Endothelial cell of umbilical vein (primary cell): ENCODE data around the gene ESRRB. TPM values are rescaled to one million over a fixed set of nuclear protein-coding genes. Genes with fewer than 3 reads are reported as not detected.
A peak's percentile ranks its signal among the peaks of the same experiment; 100 is the strongest.

ENCODE experiments used
- BruUV-seq: library from RNA; stranded (reverse); fragments of 400-500 nt; replicated peaks from 2 replicates; lab custom pipeline; 2021; lab: Mats Ljungman, UMichigan
- CTCF ChIA-PET: fragments of 300-600, 350-600 bp; sonication (Branson Sonifier 250); formaldehyde crosslinking; loops from one replicate; lab custom pipeline; 2021; ENCODE audit warnings: antibody characterized with exemption, inconsistent platforms; lab: Charles Lee
- POLR2A ChIA-PET: fragments of 300-600, 350-600 bp; sonication (Branson Sonifier 250); formaldehyde crosslinking; loops from one replicate; lab custom pipeline; 2021; ENCODE audit warnings: antibody characterized with exemption, inconsistent platforms; lab: Charles Lee
- DNase-seq: peaks from one replicate; pipeline ENCODE4 v3.0.0-alpha.2; 2011; ENCODE audit warnings: low read depth, low spot score
- FAIRE-seq: peaks from 2 replicates; lab custom pipeline; 2011; peaks lifted over from hg19 to GRCh38; lab: Jason Lieb, UNC
- H2AFZ ChIP-seq: 2 replicates; pipeline ENCODE4 v1.6.0; 2012; ENCODE audit warnings: low read depth, low read length, control low read depth, inconsistent platforms
- H3K27ac ChIP-seq: 2 replicates; pipeline ENCODE4 v1.5.1; 2011; ENCODE audit warnings: low read depth, mild to moderate bottlenecking, control low read depth, low read length, moderate library complexity; ENCODE audit not compliant: insufficient read depth
- H3K27me3 ChIP-seq, 2 experiments: 2 replicates each; pipeline versions ENCODE4 v1.6.0 to v1.6.1; 2011; ENCODE audit warnings: low read length in 2 of 2, mixed read lengths in 1 of 2; ENCODE audit not compliant: control insufficient read depth in 2 of 2, insufficient read depth in 2 of 2
- H3K36me3 ChIP-seq, 2 experiments: 2 replicates in 1 of 2; 3 replicates in 1 of 2; pipeline ENCODE4 v1.5.1; 2011; ENCODE audit warnings: low read length in 2 of 2, mild to moderate bottlenecking in 1 of 2, moderate library complexity in 1 of 2; ENCODE audit not compliant: control insufficient read depth in 2 of 2, insufficient read depth in 2 of 2; ENCODE audit errors: extremely low read depth in 1 of 2
- H3K4me1 ChIP-seq: 3 replicates; pipeline ENCODE4 v1.5.1; 2011; ENCODE audit warnings: mild to moderate bottlenecking, low read length; ENCODE audit not compliant: control insufficient read depth, insufficient read depth; ENCODE audit errors: extremely low read depth
- H3K4me2 ChIP-seq: 2 replicates; pipeline ENCODE4 v1.6.1; 2011; ENCODE audit warnings: low read length, control low read depth, mixed read lengths; ENCODE audit not compliant: insufficient read depth
- H3K4me3 ChIP-seq, 3 experiments: fragments of 200-600 bp in 1 of 3; sonication (generic), shearing (Covaris generic) in 1 of 3; replicated peaks in 1 of 3; 2 replicates each; pipeline ENCODE4 v1.5.1; 2011 to 2016; ENCODE audit warnings: control low read depth in 3 of 3, low read length in 3 of 3, mild to moderate bottlenecking in 2 of 3, inconsistent platforms in 1 of 3, low read depth in 1 of 3, moderate library complexity in 1 of 3; ENCODE audit not compliant: insufficient read depth in 1 of 3
- H3K79me2 ChIP-seq: 2 replicates; pipeline ENCODE4 v1.6.0; 2012; ENCODE audit warnings: low read length, inconsistent platforms; ENCODE audit not compliant: control insufficient read depth, insufficient read depth
- H3K9ac ChIP-seq: replicated peaks from 2 replicates; pipeline ENCODE3; 2011; ENCODE audit warnings: low read length, control low read depth; ENCODE audit not compliant: insufficient read depth; ENCODE audit errors: extremely low read depth
- H3K9me1 ChIP-seq: replicated peaks from 3 replicates; pipeline ENCODE4 v1.6.0; 2011; ENCODE audit warnings: mild to moderate bottlenecking, low read length; ENCODE audit not compliant: control insufficient read depth, insufficient read depth; ENCODE audit errors: extremely low read depth
- H3K9me3 ChIP-seq: replicated peaks from 2 replicates; pipeline ENCODE4 v1.5.1; 2012; ENCODE audit warnings: low read length, inconsistent platforms; ENCODE audit not compliant: control insufficient read depth, insufficient read depth
- H4K20me1 ChIP-seq: replicated peaks from 2 replicates; pipeline ENCODE3; 2011; ENCODE audit warnings: mild to moderate bottlenecking, low read length; ENCODE audit not compliant: control insufficient read depth, insufficient read depth; ENCODE audit errors: extremely low read depth
- CTCF ChIP-seq, 2 donors: IDR thresholded peaks; 1 replicate in 1 of 2; 2 replicates in 1 of 2; pipeline ENCODE4 v1.5.1; 2011; ENCODE audit warnings: low read length in 2 of 2, mild to moderate bottlenecking in 2 of 2, moderate library complexity in 2 of 2, control low read depth in 1 of 2, inconsistent platforms in 1 of 2, low read depth in 1 of 2; ENCODE audit not compliant: insufficient read depth in 1 of 2; ENCODE audit errors: extremely low read depth in 1 of 2
- EZH2 ChIP-seq: IDR thresholded peaks from 2 replicates; pipeline ENCODE4 v1.6.1; 2012; ENCODE audit warnings: borderline replicate concordance, low read depth, mild to moderate bottlenecking, moderate library complexity, low read length, inconsistent platforms; ENCODE audit not compliant: severe bottlenecking
- FOS ChIP-seq: IDR thresholded peaks from 2 replicates; pipeline ENCODE4 v1.6.1; 2011; ENCODE audit warnings: mild to moderate bottlenecking, low read length, moderate library complexity, borderline replicate concordance; ENCODE audit not compliant: insufficient read depth
- GATA2 ChIP-seq: IDR thresholded peaks from 2 replicates; pipeline ENCODE4 v1.7.0; 2011; ENCODE audit warnings: low read depth, mild to moderate bottlenecking, moderate library complexity, mixed read lengths, low read length; ENCODE audit not compliant: insufficient read length, insufficient read depth
- JUN ChIP-seq: IDR thresholded peaks from 2 replicates; pipeline ENCODE4 v1.6.1; 2011; ENCODE audit warnings: borderline replicate concordance, low read depth; ENCODE audit not compliant: insufficient read length, insufficient read depth
- MAX ChIP-seq: IDR thresholded peaks from 2 replicates; pipeline ENCODE4 v1.6.1; 2011; ENCODE audit not compliant: insufficient read depth, insufficient read length
- MYC ChIP-seq: IDR thresholded peaks from one replicate; pipeline ENCODE4 v1.6.1; 2011; ENCODE audit warnings: mild to moderate bottlenecking, low read depth, low read length
- POLR2A ChIP-seq: IDR thresholded peaks from 2 replicates; pipeline ENCODE4 v1.6.1; 2012; ENCODE audit warnings: low read depth, mild to moderate bottlenecking, control low read depth, low read length
- POLR2AphosphoS5 ChIP-seq: IDR thresholded peaks from 2 replicates; pipeline ENCODE4 v1.6.1; 2012; ENCODE audit warnings: low read depth, mild to moderate bottlenecking, control low read depth, low read length, moderate library complexity; ENCODE audit not compliant: insufficient read depth
- dilution Hi-C: fragments of 300-500 bp; cut with MboI; formaldehyde crosslinking; loops from one replicate; pipeline ENCODE4 v1.15.0; 2019; ENCODE audit warnings: low sequenced_read_pairs; ENCODE audit not compliant: extremely low pct_ligation_motif_present
- intact Hi-C: fragments of 100-400 bp; cut with micrococcal nuclease; formaldehyde crosslinking; loops from one replicate; pipeline ENCODE4 v1.10.0; 2022
- polyA plus RNA-seq, 4 experiments: library from polyadenylated mRNA; depleted of rRNA in 3 of 4; stranded (reverse) in 3 of 4; unstranded in 1 of 4; fragments of >200 nt; gene quantifications; 2 replicates each; pipeline versions ENCODE4 v1.2.1 to v1.2.3, GENCODE V29; 2011 to 2012; ENCODE audit warnings: missing spikeins in 1 of 4
- total RNA-seq: library from RNA; stranded (reverse); gene quantifications from 2 replicates; pipeline ENCODE4 v1.2.3, GENCODE V29; 2021

ESRRB gene
- total and polyA plus RNA-seq, 2 donors (not counting 3 experiments of a cell fraction or from before 2014, with no cell fraction given) = not detected

GRCh38 chr14:76514213-76514998, 138.5 kb downstream of the ESRRB start:
- DNase-seq (peak; percentile 16), FAIRE-seq (no peak)
- Histone ChIP-seq H3K36me3 (no peaks in the 10 kb centered on the region), H2AFZ (no peak overlapping the region), H3K27ac (no peak overlapping the region), H3K4me2 (no peak overlapping the region), H3K27me3 (peaks cover 0 to 7% of the 10 kb centered on the region in 2 experiments), H3K4me3 (no peak overlapping the region), H3K9me3 (no peaks in the 10 kb centered on the region), H3K9ac (no peak overlapping the region), H3K79me2 (no peaks in the 10 kb centered on the region), H3K4me1 (no peaks in the 10 kb centered on the region), H4K20me1 (no peaks in the 10 kb centered on the region), H3K9me1 (no peaks in the 10 kb centered on the region)
- TF ChIP-seq POLR2AphosphoS5 (no peak), CTCF (IDR thresholded peaks at IDR 0.05; ENCODE audit: extremely low read depth in 1 of 2, insufficient read depth in 1 of 2, low read depth in 1 of 2, low read length in 2 of 2) (no peak), MYC (no peak), MAX (no peak), JUN (no peak), FOS (no peak), POLR2A (no peak), GATA2 (no peak), EZH2 (no peak)
- dilution Hi-C loops (no loop called here), intact Hi-C loops (loop anchor here (1.0 kb wide), 1 partner anchor 131 kb away; no protein-coding TSS in a partner anchor)
- CTCF ChIA-PET = interaction anchor here (0.6 to 1.5 kb wide), 8 partner anchors 10 to 137 kb away, joined by 3 to 9 read pairs (median 4); no protein-coding TSS in a partner anchor
- BruUV-seq = no TSS peak
- POLR2A ChIA-PET = no interaction called here
